Upper lobe of left lung (tissue), 4 donors: Measurements from ENCODE around the gene SCAND1.

Experiments used
- POLR2A ChIP-seq, 4 donors: fragments of 450-650 bp; IDR thresholded peaks; one replicate each; pipeline ENCODE4 v1.5.1; 2016 to 2017; ENCODE audit warnings: antibody characterized with exemption in 4 of 4, mild to moderate bottlenecking in 2 of 4
- TF ChIP-seq, protein P1 (sequence below), 6 experiments: fragments of 450-650 bp in 4 of 6; fragments of 200-600 bp in 2 of 6; sonication (generic) in 2 of 6; IDR thresholded peaks; one replicate each; pipeline ENCODE4 v1.5.1; 2016 to 2019; ENCODE audit warnings: antibody characterized with exemption in 6 of 6

DNA sequence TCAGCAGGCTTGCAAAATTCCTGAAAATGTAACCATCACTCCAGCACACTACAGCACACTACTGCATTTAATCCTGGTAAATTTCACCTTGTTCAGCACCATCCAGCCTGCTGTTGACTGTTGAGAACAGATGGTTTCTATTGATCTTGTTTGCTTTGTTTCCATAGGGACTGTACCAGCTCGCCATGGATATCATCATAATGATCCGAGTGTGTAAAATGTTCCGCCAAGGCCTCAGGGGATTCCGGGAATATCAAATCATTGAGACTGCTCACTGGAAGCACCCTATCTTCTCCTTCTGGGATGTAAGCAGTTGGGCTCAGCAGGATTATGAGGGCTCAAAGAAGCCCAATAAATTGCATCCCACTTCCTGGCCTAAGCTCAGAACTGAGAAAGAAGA is 18.2 kb upstream of the SCAND1 start:
- TF ChIP-seq POLR2A (IDR thresholded peaks at IDR 0.05): no peak
- TF ChIP-seq, protein P1, sequence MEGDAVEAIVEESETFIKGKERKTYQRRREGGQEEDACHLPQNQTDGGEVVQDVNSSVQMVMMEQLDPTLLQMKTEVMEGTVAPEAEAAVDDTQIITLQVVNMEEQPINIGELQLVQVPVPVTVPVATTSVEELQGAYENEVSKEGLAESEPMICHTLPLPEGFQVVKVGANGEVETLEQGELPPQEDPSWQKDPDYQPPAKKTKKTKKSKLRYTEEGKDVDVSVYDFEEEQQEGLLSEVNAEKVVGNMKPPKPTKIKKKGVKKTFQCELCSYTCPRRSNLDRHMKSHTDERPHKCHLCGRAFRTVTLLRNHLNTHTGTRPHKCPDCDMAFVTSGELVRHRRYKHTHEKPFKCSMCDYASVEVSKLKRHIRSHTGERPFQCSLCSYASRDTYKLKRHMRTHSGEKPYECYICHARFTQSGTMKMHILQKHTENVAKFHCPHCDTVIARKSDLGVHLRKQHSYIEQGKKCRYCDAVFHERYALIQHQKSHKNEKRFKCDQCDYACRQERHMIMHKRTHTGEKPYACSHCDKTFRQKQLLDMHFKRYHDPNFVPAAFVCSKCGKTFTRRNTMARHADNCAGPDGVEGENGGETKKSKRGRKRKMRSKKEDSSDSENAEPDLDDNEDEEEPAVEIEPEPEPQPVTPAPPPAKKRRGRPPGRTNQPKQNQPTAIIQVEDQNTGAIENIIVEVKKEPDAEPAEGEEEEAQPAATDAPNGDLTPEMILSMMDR (IDR thresholded peaks at IDR 0.05): no peak
